ENCODE data around the gene DDOST. TPM values are rescaled to one million over a fixed set of nuclear protein-coding genes. Genes with fewer than 3 reads are reported as not detected.
A peak's percentile ranks its signal among the peaks of the same experiment; 100 is the strongest.

DDOST gene
- total RNA-seq, 2 experiments from 2014 or later: 96.1 to 101 TPM

DNA sequence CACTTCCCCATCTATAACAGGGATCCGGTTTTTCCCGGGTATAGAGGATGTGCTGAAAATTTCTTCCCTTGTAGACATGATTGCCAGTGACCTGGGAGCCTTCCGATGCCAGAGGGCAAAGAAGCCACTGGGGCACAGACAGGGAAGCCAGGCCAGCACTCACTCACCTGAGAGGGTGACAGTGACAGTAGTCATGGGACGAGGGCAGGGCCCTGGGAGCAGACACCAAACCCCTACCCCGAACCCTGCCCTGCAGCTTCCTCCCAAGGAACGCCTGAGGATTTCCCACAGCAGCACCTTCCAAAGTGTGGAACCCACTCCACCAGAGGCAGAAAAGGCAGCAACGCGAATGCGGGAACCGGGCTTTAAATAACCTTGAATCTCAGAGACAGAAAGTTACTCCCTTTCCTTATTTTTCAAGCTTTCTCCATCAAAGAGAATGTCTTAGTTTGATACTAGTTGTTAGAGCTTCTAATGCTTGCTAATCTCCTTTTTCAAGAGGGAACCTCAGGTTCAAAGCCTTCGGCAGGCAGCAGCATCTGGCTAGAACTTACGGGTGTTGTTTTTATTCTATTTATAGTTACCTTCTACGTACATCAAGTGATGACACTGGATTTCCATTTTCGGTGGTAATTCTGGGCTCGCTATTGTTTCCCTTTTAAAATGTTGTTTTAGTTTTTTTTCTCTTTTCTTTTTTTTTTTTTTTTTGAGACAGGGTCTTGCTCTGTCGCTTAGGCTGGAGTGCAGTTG lies 2.8 kb downstream of the DDOST start:
- ATAC-seq (ENCODE audit: poor library complexity) (no peak), DNase-seq (no peak)
- Histone ChIP-seq H3K4me3 (ENCODE audit: low read length) (no peak overlapping the region), H3K36me3 (ENCODE audit: insufficient read depth, low read length) (peaks cover 56% of the 10 kb centered on the region), H3K27me3 (ENCODE audit: control insufficient read depth in 1 of 2, insufficient read depth in 2 of 2, low read length in 2 of 2) (no peaks in the 10 kb centered on the region), H3K27ac (ENCODE audit: low read depth in 1 of 2, low read length in 2 of 2) (no peak overlapping the region), H3K9me3 (ENCODE audit: control insufficient read depth in 1 of 2, insufficient read depth in 1 of 2, low read length in 2 of 2) (peaks cover 0 to 3% of the 10 kb centered on the region in 2 experiments), H3K4me1 (ENCODE audit: insufficient read depth, low read length) (peaks cover 45% of the 10 kb centered on the region)
- H3K4me3 Mint-ChIP-seq: peak overlapping the region; percentile 97
- H3K27ac Mint-ChIP-seq: peak overlapping the region; percentile 88
- TF ChIP-seq, protein P1, sequence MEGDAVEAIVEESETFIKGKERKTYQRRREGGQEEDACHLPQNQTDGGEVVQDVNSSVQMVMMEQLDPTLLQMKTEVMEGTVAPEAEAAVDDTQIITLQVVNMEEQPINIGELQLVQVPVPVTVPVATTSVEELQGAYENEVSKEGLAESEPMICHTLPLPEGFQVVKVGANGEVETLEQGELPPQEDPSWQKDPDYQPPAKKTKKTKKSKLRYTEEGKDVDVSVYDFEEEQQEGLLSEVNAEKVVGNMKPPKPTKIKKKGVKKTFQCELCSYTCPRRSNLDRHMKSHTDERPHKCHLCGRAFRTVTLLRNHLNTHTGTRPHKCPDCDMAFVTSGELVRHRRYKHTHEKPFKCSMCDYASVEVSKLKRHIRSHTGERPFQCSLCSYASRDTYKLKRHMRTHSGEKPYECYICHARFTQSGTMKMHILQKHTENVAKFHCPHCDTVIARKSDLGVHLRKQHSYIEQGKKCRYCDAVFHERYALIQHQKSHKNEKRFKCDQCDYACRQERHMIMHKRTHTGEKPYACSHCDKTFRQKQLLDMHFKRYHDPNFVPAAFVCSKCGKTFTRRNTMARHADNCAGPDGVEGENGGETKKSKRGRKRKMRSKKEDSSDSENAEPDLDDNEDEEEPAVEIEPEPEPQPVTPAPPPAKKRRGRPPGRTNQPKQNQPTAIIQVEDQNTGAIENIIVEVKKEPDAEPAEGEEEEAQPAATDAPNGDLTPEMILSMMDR (IDR thresholded peaks at IDR 0.05): no peak
- POLR2A ChIA-PET: interaction anchor here (2.9 kb wide), 1 partner anchor 24 kb away, joined by 8 read pairs; no protein-coding TSS in a partner anchor
- intact Hi-C loops (cut with DNase I, micrococcal nuclease): loop anchor here in 1 of 2 experiments (2.0 kb wide), 1 partner anchor 22 kb away; no protein-coding TSS in a partner anchor
- H3K36me3 Mint-ChIP-seq (ENCODE audit: low read depth): peaks cover 76% of the 10 kb centered on the region
- no peaks in the 10 kb centered on the region for H3K27me3 Mint-ChIP-seq
- CTCF ChIA-PET: interaction anchor here (0.6 kb wide), 1 partner anchor 8 kb away, joined by 3 read pairs; no protein-coding TSS in a partner anchor
- no peaks in the 10 kb centered on the region for H3K9me3 Mint-ChIP-seq
- H3K4me1 Mint-ChIP-seq (ENCODE audit: low read depth): peaks cover 51% of the 10 kb centered on the region

DNA sequence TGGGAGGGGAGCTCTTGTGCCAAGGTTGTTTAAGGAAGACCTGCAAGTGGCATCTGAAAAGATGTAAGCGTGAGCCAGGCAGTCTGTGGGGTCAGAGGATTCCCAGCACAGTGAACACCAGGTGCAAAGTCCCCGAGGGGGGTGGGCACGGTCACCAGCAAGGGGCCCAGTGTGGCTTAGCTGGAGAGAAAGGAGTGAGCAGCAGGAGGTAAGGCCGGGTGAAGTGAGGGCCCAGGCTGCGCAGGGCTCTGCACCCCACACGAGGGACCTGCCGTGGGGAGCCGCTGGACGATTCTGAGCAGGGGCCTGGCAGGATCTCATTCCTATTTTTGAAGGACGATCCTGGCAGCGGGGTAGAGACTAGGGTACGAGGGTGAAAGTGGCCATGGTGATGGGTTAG lies 4.1 kb downstream of the DDOST start:
- peaks cover 0 to 3% of the 10 kb centered on the region in 2 experiments for H3K9me3 ChIP-seq (ENCODE audit: control insufficient read depth in 1 of 2, insufficient read depth in 1 of 2, low read length in 2 of 2)
- no peaks in the 10 kb centered on the region for H3K27me3 Mint-ChIP-seq
- intact Hi-C loops (cut with DNase I, micrococcal nuclease): no loop called here
- peak overlapping the region; percentile 88 for H3K27ac Mint-ChIP-seq
- peaks cover 38% of the 10 kb centered on the region for H3K4me1 ChIP-seq (ENCODE audit: insufficient read depth, low read length)
- H3K36me3 Mint-ChIP-seq (ENCODE audit: low read depth): peaks cover 89% of the 10 kb centered on the region
- H3K27me3 ChIP-seq (ENCODE audit: control insufficient read depth in 1 of 2, insufficient read depth in 2 of 2, low read length in 2 of 2): no peaks in the 10 kb centered on the region
- CTCF ChIA-PET: no interaction called here
- peak overlapping the region; percentile 38 for H3K4me3 Mint-ChIP-seq
- no peak overlapping the region for H3K27ac ChIP-seq (ENCODE audit: low read depth in 1 of 2, low read length in 2 of 2)
- ATAC-seq (ENCODE audit: poor library complexity) (no peak), DNase-seq (no peak)
- H3K4me1 Mint-ChIP-seq (ENCODE audit: low read depth): peaks cover 43% of the 10 kb centered on the region
- no peaks in the 10 kb centered on the region for H3K9me3 Mint-ChIP-seq
- H3K4me3 ChIP-seq (ENCODE audit: low read length): no peak overlapping the region
- POLR2A ChIA-PET: interaction anchor here (1.6 to 2.9 kb wide), 2 partner anchors 23 kb away, joined by 5 to 8 read pairs; no protein-coding TSS in a partner anchor
- TF ChIP-seq, protein P1 (IDR thresholded peaks at IDR 0.05): no peak
- H3K36me3 ChIP-seq (ENCODE audit: insufficient read depth, low read length): peaks cover 69% of the 10 kb centered on the region

DNA sequence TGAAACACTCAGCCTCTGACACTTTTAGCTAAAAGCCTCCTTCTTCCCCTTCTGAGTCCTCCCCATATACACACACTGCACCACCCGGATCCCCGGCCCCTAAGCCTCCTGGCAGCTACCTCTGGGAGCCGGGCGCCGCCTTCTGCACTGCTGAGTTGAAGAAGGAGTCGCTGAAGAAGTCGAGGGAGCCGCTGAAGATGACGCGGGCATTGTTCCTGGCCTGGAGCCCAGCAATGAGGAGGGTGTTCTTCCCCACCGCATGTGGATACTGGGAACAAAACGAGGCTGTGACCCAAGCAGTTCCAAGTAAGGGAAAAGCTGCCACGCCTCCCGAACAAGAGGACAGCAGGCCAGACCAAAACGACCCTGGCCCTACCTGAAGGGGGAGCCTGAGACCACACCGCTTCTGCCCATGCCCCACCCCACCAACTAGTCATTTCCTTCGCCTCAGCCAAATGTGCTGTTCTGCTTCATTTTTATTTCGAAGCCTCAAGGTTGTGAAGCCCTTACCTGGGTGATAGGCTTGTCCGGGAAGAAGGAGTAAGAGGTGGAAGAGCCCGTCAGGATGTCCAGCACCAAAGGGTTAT lies 7.0 kb downstream of the DDOST start:
- H3K27ac Mint-ChIP-seq: no peak overlapping the region
- ATAC-seq (ENCODE audit: poor library complexity): no peak
- H3K4me3 Mint-ChIP-seq: no peak overlapping the region
- H3K27me3 Mint-ChIP-seq: no peaks in the 10 kb centered on the region
- peaks cover 15% of the 10 kb centered on the region for H3K4me1 Mint-ChIP-seq (ENCODE audit: low read depth)
- Histone ChIP-seq H3K4me3 (ENCODE audit: low read length) (no peak overlapping the region), H3K27me3 (ENCODE audit: control insufficient read depth in 1 of 2, insufficient read depth in 2 of 2, low read length in 2 of 2) (no peaks in the 10 kb centered on the region), H3K9me3 (ENCODE audit: control insufficient read depth in 1 of 2, insufficient read depth in 1 of 2, low read length in 2 of 2) (peaks cover 0 to 3% of the 10 kb centered on the region in 2 experiments), H3K36me3 (ENCODE audit: insufficient read depth, low read length) (peaks cover 86% of the 10 kb centered on the region), H3K27ac (ENCODE audit: low read depth in 1 of 2, low read length in 2 of 2) (no peak overlapping the region), H3K4me1 (ENCODE audit: insufficient read depth, low read length) (peaks cover 16% of the 10 kb centered on the region)
- no peak for DNase-seq
- ChIA-PET POLR2A (no interaction called here), CTCF (no interaction called here)
- intact Hi-C loops (cut with DNase I, micrococcal nuclease): no loop called here
- TF ChIP-seq, protein P1 (IDR thresholded peaks at IDR 0.05): no peak
- no peaks in the 10 kb centered on the region for H3K9me3 Mint-ChIP-seq
- peaks cover 94% of the 10 kb centered on the region for H3K36me3 Mint-ChIP-seq (ENCODE audit: low read depth)

Measured in CD4-positive, alpha-beta T cell (primary cell).